Adrenal gland (tissue), 12 donors: ENCODE data around the gene MAP1LC3B2. TPM values are rescaled to one million over a fixed set of nuclear protein-coding genes. Genes with fewer than 3 reads are reported as not detected.

ENCODE experiments used
- DNase-seq, 7 donors: peaks; one replicate each; pipeline ENCODE4 v3.0.0-alpha.2; 2019 to 2020
- H3K27ac ChIP-seq, 5 donors: fragments of 200-600 bp; sonication (generic) in 4 of 5; 1 replicate in 3 of 5; 2 replicates in 2 of 5; pipeline versions ENCODE4 v1.5.1 to v1.8.0; 2016 to 2020; ENCODE audit warnings: mild to moderate bottlenecking in 1 of 5
- H3K27me3 ChIP-seq: fragments of 200-600 bp; 2 replicates; pipeline ENCODE4 v1.8.0; 2021
- H3K36me3 ChIP-seq, 2 donors: fragments of 200-600 bp; replicated peaks in 1 of 2; 1 replicate in 1 of 2; 2 replicates in 1 of 2; pipeline versions ENCODE4 v1.5.1 to v1.8.0; 2018 to 2022
- H3K4me1 ChIP-seq, 2 donors: fragments of 200-600 bp; replicated peaks in 1 of 2; 1 replicate in 1 of 2; 2 replicates in 1 of 2; pipeline versions ENCODE4 v1.5.1 to v1.8.0; 2018 to 2021
- H3K4me3 ChIP-seq, 4 donors: fragments of 200-600 bp; sonication (generic) in 3 of 4; one replicate each; pipeline ENCODE4 v1.5.1; 2016 to 2018
- H3K9me3 ChIP-seq, 3 donors: fragments of 200-600 bp; sonication (generic) in 1 of 3; replicated peaks in 1 of 3; 1 replicate in 2 of 3; 2 replicates in 1 of 3; pipeline versions ENCODE4 v1.5.1 to v1.8.0; 2016 to 2021
- CTCF ChIP-seq, 6 experiments: fragments of 450-650 bp in 4 of 6; fragments of 200-600 bp in 2 of 6; sonication (generic) in 1 of 6; IDR thresholded peaks; 1 replicate in 5 of 6; 2 replicates in 1 of 6; pipeline versions ENCODE4 v1.5.1 to v1.8.0; 2016 to 2021; ENCODE audit warnings: antibody characterized with exemption in 6 of 6, mild to moderate bottlenecking in 2 of 6, moderate library complexity in 1 of 6
- POLR2A ChIP-seq, 2 donors: fragments of 450-650 bp; IDR thresholded peaks; one replicate each; pipeline ENCODE4 v1.6.1; 2017; ENCODE audit warnings: antibody characterized with exemption in 2 of 2, mild to moderate bottlenecking in 2 of 2, moderate library complexity in 1 of 2
- WGBS, 4 donors: extraction: QIAGEN DNeasy Blood & Tissue Kit in 2 of 4; methylation state at CpG; one replicate each; pipeline versions ENCODE4 v1.1.5 to v1.1.7; 2013 to 2017; 5-methylcytosine and 5-hydroxymethylcytosine counted together
- intact Hi-C, 2 donors: fragments of 100-400 bp; cut with DNase I; formaldehyde crosslinking; loops; one replicate each; pipeline versions ENCODE4 v1.14.1 to v1.15.0; 2022 to 2023
- polyA plus RNA-seq, 3 donors: library from polyadenylated mRNA; stranded (reverse); fragments of 200-250 nt in 2 of 3; fragments of 350-450 nt in 1 of 3; fragmentation: Illumina TruSeq in 1 of 3; extraction: RNeasy Lipid Tissue Mini Kit (QIAGEN cat#74804) in 1 of 3; gene quantifications; one replicate each; pipeline ENCODE4 v1.2.3, GENCODE V29; 2013 to 2014
- total RNA-seq, 9 donors: library from RNA; depleted of rRNA in 4 of 9; stranded (reverse); fragments of >200 nt in 4 of 9; fragments of 120-200 nt in 1 of 9; fragmentation: NEBNext Ultra II Directional in 1 of 9; extraction: Animal tissue kit (Norgen Biotek cat#: 25700) in 1 of 9; gene quantifications; one replicate each; pipeline versions ENCODE4 v1.1.0 to v1.2.4, GENCODE V29; 2013 to 2023
- donor health status: healthy with polysubstance abuse.
- donor health status: Bipolar disorder and iron deficiency.
- donor health status: DM: yes; HTN: yes; CAD: no.
- donor health status: DM: no; HTN: no; CAD: no.
- donor health status: DM: no; HTN: no; CAD: no.
- donor health status: DM: yes; HTN: yes; CAD: no.

The MAP1LC3B2 gene
- total and polyA plus RNA-seq, 12 donors: 0.54 to 4.6 (median 1.4) TPM; not detected in 1

DNA sequence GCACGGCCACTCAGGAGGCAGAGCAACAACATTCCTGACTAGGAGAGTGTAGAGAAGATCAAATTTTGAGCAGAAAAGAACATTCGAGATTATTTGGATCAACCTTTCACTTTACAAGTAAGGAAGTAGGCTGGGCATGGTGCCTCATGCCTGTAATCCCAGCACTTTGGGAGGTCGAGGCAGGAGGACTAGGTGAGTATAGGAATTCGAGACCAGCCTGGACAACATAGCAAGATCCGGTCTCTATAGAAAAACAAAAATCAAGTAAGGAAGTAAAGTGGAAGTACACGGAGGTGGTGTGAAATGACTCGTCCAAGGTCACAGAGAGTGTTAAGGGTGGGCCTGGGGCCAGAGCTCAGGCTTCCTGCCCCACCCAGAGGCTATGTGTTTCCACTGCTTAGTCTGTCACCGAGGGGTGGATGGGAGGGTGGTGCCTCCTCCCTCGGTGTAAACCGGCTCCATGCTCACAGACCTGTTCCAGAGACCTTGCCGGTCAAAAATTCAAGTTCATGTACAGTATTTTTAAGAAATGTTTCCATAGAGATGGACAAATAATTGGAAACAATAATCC lies 51.9 kb downstream of the MAP1LC3B2 start:
- intact Hi-C loops: no loop called here
- TF ChIP-seq POLR2A (IDR thresholded peaks at IDR 0.05) (no peak), CTCF (IDR thresholded peaks at IDR 0.05) (no peak)
- Histone ChIP-seq H3K4me1 (no peaks in the 10 kb centered on the region), H3K9me3 (no peaks in the 10 kb centered on the region), H3K4me3 (no peak overlapping the region), H3K27me3 (no peaks in the 10 kb centered on the region), H3K36me3 (no peaks in the 10 kb centered on the region), H3K27ac (no peak overlapping the region)
- DNase-seq: no peak
- WGBS, 4 donors: 53 to 64% (median 55%) methylated on average over 11 of the region's 11 CpGs

- Histone ChIP-seq H3K27me3 (no peaks in the 10 kb centered on the region), H3K36me3 (no peaks in the 10 kb centered on the region), H3K27ac (no peak overlapping the region), H3K9me3 (no peaks in the 10 kb centered on the region), H3K4me1 (no peaks in the 10 kb centered on the region), H3K4me3 (no peak overlapping the region)
- TF ChIP-seq POLR2A (IDR thresholded peaks at IDR 0.05): no peak
- TF ChIP-seq CTCF (IDR thresholded peaks at IDR 0.05): no peak
- intact Hi-C loops: no loop called here
- DNase-seq: no peak
- WGBS, 4 donors: 76 to 96% (median 84%) methylated on average over 6 of the region's 6 CpGs
Observed at GRCh38 chr12:116612436-116612835, 53.3 kb downstream of the MAP1LC3B2 start.

DNA sequence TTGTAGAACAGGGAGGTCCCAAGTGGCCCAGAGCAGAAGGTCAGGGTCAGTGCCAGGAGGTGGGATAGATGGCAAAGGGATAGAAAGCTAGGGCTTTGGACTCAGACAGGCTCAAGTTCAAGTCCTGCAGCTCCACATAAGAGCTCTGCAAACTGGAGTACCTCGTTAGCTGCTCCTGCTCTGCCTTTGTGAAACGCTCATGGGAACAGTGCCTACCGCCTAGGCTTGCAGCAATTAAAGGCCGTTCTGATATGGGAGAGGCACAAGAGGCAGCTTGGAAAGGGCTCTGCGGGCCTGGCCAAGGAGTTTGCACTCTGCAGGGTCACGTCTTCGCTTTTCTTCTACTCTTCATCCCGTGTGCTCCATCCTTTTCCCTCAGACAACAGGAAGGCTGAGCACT lies 54.1 kb downstream of the MAP1LC3B2 start:
- WGBS, 4 donors: 60 to 87% (median 76%) methylated on average over 7 to 8 of the region's 8 CpGs
- H3K4me3 ChIP-seq: no peak overlapping the region

DNA sequence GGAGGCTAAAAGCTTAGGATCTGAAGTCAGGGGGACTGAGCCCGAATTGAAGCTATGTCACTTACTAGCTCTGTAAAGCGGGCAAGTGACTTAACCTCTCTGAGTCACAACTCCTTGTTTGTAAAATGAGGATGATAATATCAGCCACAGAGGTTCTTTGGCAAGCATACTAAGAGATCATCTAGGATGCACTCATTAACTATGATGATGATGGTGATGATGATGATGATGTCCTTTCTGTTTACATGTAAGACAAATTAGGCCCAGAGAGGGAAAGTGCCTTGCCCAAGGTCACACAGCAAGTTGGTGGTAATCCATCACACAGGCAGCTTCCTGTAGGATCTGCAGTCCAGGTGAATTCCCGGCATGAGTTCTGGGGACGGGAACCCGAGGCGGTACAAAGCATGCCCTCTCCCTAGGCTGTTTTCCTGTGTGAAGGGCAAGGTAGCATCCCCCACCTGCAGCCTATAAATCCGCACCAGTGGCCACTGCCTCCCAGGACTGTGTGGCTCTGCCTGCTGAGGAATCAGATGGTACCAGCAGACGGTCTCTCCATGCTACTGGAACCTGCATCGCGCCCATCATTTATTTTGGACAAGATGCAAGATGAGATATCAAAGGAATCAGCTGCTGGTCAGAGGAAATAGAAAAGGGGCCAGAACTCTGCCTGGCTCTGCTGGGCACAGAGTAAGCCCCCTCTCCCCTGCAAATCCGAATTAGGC lies 55.2 kb downstream of the MAP1LC3B2 start:
- Histone ChIP-seq H3K9me3 (no peaks in the 10 kb centered on the region), H3K4me1 (no peaks in the 10 kb centered on the region), H3K4me3 (no peak overlapping the region), H3K27me3 (no peaks in the 10 kb centered on the region), H3K27ac (no peak overlapping the region), H3K36me3 (no peaks in the 10 kb centered on the region)
- intact Hi-C loops: no loop called here
- TF ChIP-seq POLR2A (IDR thresholded peaks at IDR 0.05) (no peak), CTCF (IDR thresholded peaks at IDR 0.05) (no peak)
- no peak for DNase-seq
- WGBS, 4 donors: 70 to 82% (median 79%) methylated on average over 9 to 11 of the region's 11 CpGs

More for the DNA sequence above, 54.1 kb downstream of the MAP1LC3B2 start:
- H3K27ac ChIP-seq: no peak overlapping the region
- no peaks in the 10 kb centered on the region for H3K36me3 ChIP-seq
- no peaks in the 10 kb centered on the region for H3K9me3 ChIP-seq
- no peak for DNase-seq
- intact Hi-C loops: no loop called here
- H3K4me1 ChIP-seq: no peaks in the 10 kb centered on the region
- TF ChIP-seq POLR2A (IDR thresholded peaks at IDR 0.05): no peak
- TF ChIP-seq CTCF (IDR thresholded peaks at IDR 0.05): no peak
- H3K27me3 ChIP-seq: no peaks in the 10 kb centered on the region
